ENCODE data around the gene ATP6V1A. TPM values are rescaled to one million over a fixed set of nuclear protein-coding genes. Genes with fewer than 3 reads are reported as not detected.
A peak's percentile ranks its signal among the peaks of the same experiment; 100 is the strongest.

The ATP6V1A gene
- total RNA-seq, 1 donor from 2014 or later: 63.1 TPM

GRCh38 chr3:113754494-113755159, 7.8 kb downstream of the ATP6V1A start:
- Mint-ChIP-seq H3K4me1 (ENCODE audit: low read depth) (peaks cover 6% of the 10 kb centered on the region), H3K9me3 (ENCODE audit: low read depth) (peaks cover 9% of the 10 kb centered on the region), H3K36me3 (ENCODE audit: low read depth) (peaks cover 7% of the 10 kb centered on the region), H3K27me3 (ENCODE audit: low read depth) (no peaks in the 10 kb centered on the region), H3K27ac (ENCODE audit: unreplicated experiment) (no peak overlapping the region), H3K4me3 (ENCODE audit: unreplicated experiment) (no peak overlapping the region)
- TF ChIP-seq, protein P1, sequence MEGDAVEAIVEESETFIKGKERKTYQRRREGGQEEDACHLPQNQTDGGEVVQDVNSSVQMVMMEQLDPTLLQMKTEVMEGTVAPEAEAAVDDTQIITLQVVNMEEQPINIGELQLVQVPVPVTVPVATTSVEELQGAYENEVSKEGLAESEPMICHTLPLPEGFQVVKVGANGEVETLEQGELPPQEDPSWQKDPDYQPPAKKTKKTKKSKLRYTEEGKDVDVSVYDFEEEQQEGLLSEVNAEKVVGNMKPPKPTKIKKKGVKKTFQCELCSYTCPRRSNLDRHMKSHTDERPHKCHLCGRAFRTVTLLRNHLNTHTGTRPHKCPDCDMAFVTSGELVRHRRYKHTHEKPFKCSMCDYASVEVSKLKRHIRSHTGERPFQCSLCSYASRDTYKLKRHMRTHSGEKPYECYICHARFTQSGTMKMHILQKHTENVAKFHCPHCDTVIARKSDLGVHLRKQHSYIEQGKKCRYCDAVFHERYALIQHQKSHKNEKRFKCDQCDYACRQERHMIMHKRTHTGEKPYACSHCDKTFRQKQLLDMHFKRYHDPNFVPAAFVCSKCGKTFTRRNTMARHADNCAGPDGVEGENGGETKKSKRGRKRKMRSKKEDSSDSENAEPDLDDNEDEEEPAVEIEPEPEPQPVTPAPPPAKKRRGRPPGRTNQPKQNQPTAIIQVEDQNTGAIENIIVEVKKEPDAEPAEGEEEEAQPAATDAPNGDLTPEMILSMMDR (IDR thresholded peaks at IDR 0.05): no peak
- DNase-seq (ENCODE audit: low spot score): no peak

- Mint-ChIP-seq H3K27ac (ENCODE audit: unreplicated experiment) (no peak overlapping the region), H3K4me3 (ENCODE audit: unreplicated experiment) (no peak overlapping the region), H3K9me3 (ENCODE audit: low read depth) (peaks cover 9% of the 10 kb centered on the region), H3K4me1 (ENCODE audit: low read depth) (peaks cover 7% of the 10 kb centered on the region), H3K27me3 (ENCODE audit: low read depth) (no peaks in the 10 kb centered on the region), H3K36me3 (ENCODE audit: low read depth) (peaks cover 7% of the 10 kb centered on the region)
- TF ChIP-seq, protein P1 (IDR thresholded peaks at IDR 0.05): no peak
- DNase-seq (ENCODE audit: low spot score): no peak
These were observed 11.7 kb downstream of the ATP6V1A start for GRCh38 chr3:113758389-113759024.

GRCh38 chr3:113764698-113765097, 17.9 kb downstream of the ATP6V1A start:
- H3K27me3 Mint-ChIP-seq (ENCODE audit: low read depth): no peaks in the 10 kb centered on the region
- no peak for DNase-seq (ENCODE audit: low spot score)
- H3K36me3 Mint-ChIP-seq (ENCODE audit: low read depth): no peaks in the 10 kb centered on the region
- peaks cover 10% of the 10 kb centered on the region for H3K4me1 Mint-ChIP-seq (ENCODE audit: low read depth)
- no peak overlapping the region for H3K4me3 Mint-ChIP-seq (ENCODE audit: unreplicated experiment)
- H3K9me3 Mint-ChIP-seq (ENCODE audit: low read depth): no peaks in the 10 kb centered on the region
- TF ChIP-seq, protein P1 (IDR thresholded peaks at IDR 0.05): no peak
- H3K27ac Mint-ChIP-seq (ENCODE audit: unreplicated experiment): no peak overlapping the region

DNA sequence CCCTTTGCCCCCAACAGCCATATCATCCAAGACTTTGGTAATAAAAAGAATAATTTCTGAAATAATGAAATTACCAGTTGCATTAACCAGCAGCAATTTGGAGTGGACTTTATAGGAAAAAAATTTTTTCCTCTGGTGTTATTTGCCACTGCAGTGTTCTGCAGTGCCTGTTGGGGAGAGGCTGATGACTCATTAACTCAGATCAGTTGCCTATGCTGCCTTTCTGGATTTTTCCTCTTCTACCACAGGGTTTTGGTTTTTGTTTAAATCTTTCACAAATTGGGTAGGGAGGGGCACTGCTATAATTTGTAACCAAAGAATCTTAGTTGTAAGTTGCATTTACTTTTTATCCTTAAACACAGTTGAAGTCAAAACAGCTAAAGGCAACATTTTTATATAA, 22.7 kb downstream of the ATP6V1A start:
- Mint-ChIP-seq H3K27ac (ENCODE audit: unreplicated experiment) (peak overlapping the region; percentile 38), H3K4me1 (ENCODE audit: low read depth) (peaks cover 17% of the 10 kb centered on the region), H3K9me3 (ENCODE audit: low read depth) (no peaks in the 10 kb centered on the region), H3K4me3 (ENCODE audit: unreplicated experiment) (no peak overlapping the region), H3K36me3 (ENCODE audit: low read depth) (peaks cover 3% of the 10 kb centered on the region), H3K27me3 (ENCODE audit: low read depth) (no peaks in the 10 kb centered on the region)
- TF ChIP-seq, protein P1 (IDR thresholded peaks at IDR 0.05): peak; percentile 35
- DNase-seq (ENCODE audit: low spot score): no peak

DNA sequence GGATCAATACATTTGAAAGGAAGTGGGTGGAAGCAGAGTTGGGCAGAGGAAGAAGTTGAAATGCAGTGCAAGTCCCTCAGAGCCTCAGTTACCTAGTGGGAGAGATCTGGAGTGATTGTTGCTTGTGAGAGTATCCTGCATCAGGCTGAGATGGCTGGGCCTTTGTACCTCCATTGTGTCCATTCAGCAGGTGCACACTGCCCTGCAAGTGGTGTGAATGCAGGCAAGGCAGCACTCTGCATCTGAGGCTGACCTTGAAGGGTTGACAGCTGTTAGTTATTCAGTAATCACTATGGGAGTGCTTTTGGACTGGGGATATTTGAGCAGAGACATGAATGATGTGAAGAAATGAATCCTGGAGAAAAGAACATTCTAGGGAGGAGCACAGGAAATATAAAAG, 25.2 kb downstream of the ATP6V1A start:
- no peaks in the 10 kb centered on the region for H3K9me3 Mint-ChIP-seq (ENCODE audit: low read depth)
- H3K4me1 Mint-ChIP-seq (ENCODE audit: low read depth): peaks cover 24% of the 10 kb centered on the region
- H3K27me3 Mint-ChIP-seq (ENCODE audit: low read depth): no peaks in the 10 kb centered on the region
- TF ChIP-seq, protein P1 (IDR thresholded peaks at IDR 0.05): no peak
- no peak for DNase-seq (ENCODE audit: low spot score)
- no peak overlapping the region for H3K27ac Mint-ChIP-seq (ENCODE audit: unreplicated experiment)
- H3K4me3 Mint-ChIP-seq (ENCODE audit: unreplicated experiment): no peak overlapping the region
- H3K36me3 Mint-ChIP-seq (ENCODE audit: low read depth): peaks cover 3% of the 10 kb centered on the region

All from chondrocyte (in vitro differentiated cells).